SK-N-MC (cell line): ENCODE measurements around the gene GUCY1A2.

Experiments used
- DNase-seq: peaks from one replicate; pipeline ENCODE4 v3.0.0-alpha.2; 2011; ENCODE audit warnings: low read depth, low spot score
- H3K27ac ChIP-seq: fragments of 200-600 bp; sonication (generic); 2 replicates; pipeline ENCODE4 v1.5.1; 2016; ENCODE audit warnings: mixed run types
- H3K36me3 ChIP-seq: fragments of 200-600 bp; sonication (generic); 2 replicates; pipeline ENCODE4 v1.6.1; 2017; ENCODE audit warnings: antibody characterized with exemption, low read length, mixed read lengths; ENCODE audit not compliant: insufficient read depth
- H3K4me3 ChIP-seq: fragments of 200-600 bp; sonication (generic); 2 replicates; pipeline ENCODE4 v1.5.1; 2016
- H3K9ac ChIP-seq: fragments of 200-600 bp; sonication (generic); 2 replicates; pipeline ENCODE4 v1.8.0; 2017; ENCODE audit warnings: mixed run types, mixed read lengths; ENCODE audit not compliant: insufficient read length
- H3K9me3 ChIP-seq: fragments of 200-600 bp; sonication (generic); 2 replicates; pipeline ENCODE4 v1.6.1; 2017; ENCODE audit warnings: low read depth, mild to moderate bottlenecking, antibody characterized with exemption, low read length, moderate library complexity, mixed read lengths
- EZH2 ChIP-seq: fragments of 200-600 bp; sonication (generic); IDR thresholded peaks from one replicate; pipeline ENCODE4 v1.6.1; 2017; ENCODE audit warnings: antibody characterized with exemption
- FOXP2 ChIP-seq: optimal IDR thresholded peaks from 2 replicates; pipeline ENCODE3; 2011; ENCODE audit warnings: mild to moderate bottlenecking, moderate library complexity; ENCODE audit not compliant: insufficient read depth; ENCODE audit errors: extremely low read length, control extremely low read depth
- POLR2AphosphoS5 ChIP-seq: IDR thresholded peaks from 2 replicates; pipeline ENCODE4 v1.6.1; 2012; ENCODE audit warnings: mild to moderate bottlenecking, low read depth, low read length, borderline replicate concordance

Gene GUCY1A2

GRCh38 chr11:106695506-106695905, 322.8 kb downstream of the GUCY1A2 start:
- Histone ChIP-seq H3K9me3 (no peaks in the 10 kb centered on the region), H3K27ac (no peak overlapping the region), H3K4me3 (no peak overlapping the region), H3K9ac (no peak overlapping the region), H3K36me3 (no peaks in the 10 kb centered on the region)
- no peak for DNase-seq
- TF ChIP-seq POLR2AphosphoS5 (no peak), FOXP2 (no peak), EZH2 (no peak)

- Histone ChIP-seq H3K4me3 (no peak overlapping the region), H3K9ac (no peak overlapping the region)
- no peak for DNase-seq
These were observed 323.8 kb downstream of the GUCY1A2 start for GRCh38 chr11:106694501-106694900.

GRCh38 chr11:106691807-106692365, 326.4 kb downstream of the GUCY1A2 start:
- Histone ChIP-seq H3K4me3 (no peak overlapping the region), H3K9ac (no peak overlapping the region), H3K27ac (no peak overlapping the region), H3K9me3 (no peaks in the 10 kb centered on the region), H3K36me3 (no peaks in the 10 kb centered on the region)
- DNase-seq = no peak
- TF ChIP-seq POLR2AphosphoS5 = no peak
- no peak for TF ChIP-seq EZH2
- no peak for TF ChIP-seq FOXP2

More at GRCh38 chr11:106694501-106694900, 323.8 kb downstream of the GUCY1A2 start:
- Histone ChIP-seq H3K36me3 (no peaks in the 10 kb centered on the region), H3K27ac (no peak overlapping the region), H3K9me3 (no peaks in the 10 kb centered on the region)
- TF ChIP-seq FOXP2 (no peak), EZH2 (no peak), POLR2AphosphoS5 (no peak)

GRCh38 chr11:106690923-106691322, 327.4 kb downstream of the GUCY1A2 start:
- Histone ChIP-seq H3K36me3 (no peaks in the 10 kb centered on the region), H3K27ac (no peak overlapping the region), H3K9ac (no peak overlapping the region), H3K4me3 (no peak overlapping the region), H3K9me3 (no peaks in the 10 kb centered on the region)
- TF ChIP-seq POLR2AphosphoS5 (no peak), EZH2 (no peak), FOXP2 (no peak)
- no peak for DNase-seq

GRCh38 chr11:106684944-106685343, 333.3 kb downstream of the GUCY1A2 start:
- no peak for DNase-seq
- Histone ChIP-seq H3K36me3 (no peaks in the 10 kb centered on the region), H3K9me3 (no peaks in the 10 kb centered on the region), H3K9ac (no peak overlapping the region), H3K27ac (no peak overlapping the region), H3K4me3 (no peak overlapping the region)
- TF ChIP-seq POLR2AphosphoS5 (no peak), FOXP2 (no peak), EZH2 (no peak)

- Histone ChIP-seq H3K27ac (no peak overlapping the region), H3K4me3 (no peak overlapping the region), H3K9ac (no peak overlapping the region), H3K9me3 (no peaks in the 10 kb centered on the region), H3K36me3 (no peaks in the 10 kb centered on the region)
- DNase-seq = no peak
- no peak for TF ChIP-seq POLR2AphosphoS5
- no peak for TF ChIP-seq FOXP2
- no peak for TF ChIP-seq EZH2
These were observed 334.8 kb downstream of the GUCY1A2 start for GRCh38 chr11:106683435-106683834.

GRCh38 chr11:106681435-106681834, 336.8 kb downstream of the GUCY1A2 start:
- H3K36me3 ChIP-seq = no peaks in the 10 kb centered on the region
- H3K9ac ChIP-seq = no peak overlapping the region
- no peak for TF ChIP-seq EZH2
- no peak for TF ChIP-seq FOXP2
- TF ChIP-seq POLR2AphosphoS5 = no peak
- no peak overlapping the region for H3K27ac ChIP-seq
- no peaks in the 10 kb centered on the region for H3K9me3 ChIP-seq
- no peak overlapping the region for H3K4me3 ChIP-seq
- no peak for DNase-seq

- no peak overlapping the region for H3K9ac ChIP-seq
- no peak for TF ChIP-seq FOXP2
- TF ChIP-seq POLR2AphosphoS5 = no peak
- TF ChIP-seq EZH2 = no peak
- H3K27ac ChIP-seq = no peak overlapping the region
- H3K4me3 ChIP-seq = no peak overlapping the region
- H3K9me3 ChIP-seq = no peaks in the 10 kb centered on the region
- H3K36me3 ChIP-seq = no peaks in the 10 kb centered on the region
- no peak for DNase-seq
These were observed 338.7 kb downstream of the GUCY1A2 start for GRCh38 chr11:106679581-106679980.

- no peak for DNase-seq
- Histone ChIP-seq H3K4me3 (no peak overlapping the region), H3K9me3 (no peaks in the 10 kb centered on the region), H3K9ac (no peak overlapping the region), H3K36me3 (no peaks in the 10 kb centered on the region), H3K27ac (no peak overlapping the region)
- no peak for TF ChIP-seq EZH2
These were observed 339.1 kb downstream of the GUCY1A2 start for GRCh38 chr11:106679181-106679580.

GRCh38 chr11:106670069-106670468, 348.2 kb downstream of the GUCY1A2 start:
- no peak overlapping the region for H3K9ac ChIP-seq
- H3K4me3 ChIP-seq = no peak overlapping the region
- no peaks in the 10 kb centered on the region for H3K9me3 ChIP-seq
- no peaks in the 10 kb centered on the region for H3K36me3 ChIP-seq
- DNase-seq = no peak
- no peak overlapping the region for H3K27ac ChIP-seq
- TF ChIP-seq EZH2 = no peak
